ENCODE results near the gene P3R3URF. TPM values are rescaled to one million over a fixed set of nuclear protein-coding genes. Genes with fewer than 3 reads are reported as not detected.

Gene P3R3URF
- total RNA-seq, 1 donor from 2014 or later, result not detected

DNA sequence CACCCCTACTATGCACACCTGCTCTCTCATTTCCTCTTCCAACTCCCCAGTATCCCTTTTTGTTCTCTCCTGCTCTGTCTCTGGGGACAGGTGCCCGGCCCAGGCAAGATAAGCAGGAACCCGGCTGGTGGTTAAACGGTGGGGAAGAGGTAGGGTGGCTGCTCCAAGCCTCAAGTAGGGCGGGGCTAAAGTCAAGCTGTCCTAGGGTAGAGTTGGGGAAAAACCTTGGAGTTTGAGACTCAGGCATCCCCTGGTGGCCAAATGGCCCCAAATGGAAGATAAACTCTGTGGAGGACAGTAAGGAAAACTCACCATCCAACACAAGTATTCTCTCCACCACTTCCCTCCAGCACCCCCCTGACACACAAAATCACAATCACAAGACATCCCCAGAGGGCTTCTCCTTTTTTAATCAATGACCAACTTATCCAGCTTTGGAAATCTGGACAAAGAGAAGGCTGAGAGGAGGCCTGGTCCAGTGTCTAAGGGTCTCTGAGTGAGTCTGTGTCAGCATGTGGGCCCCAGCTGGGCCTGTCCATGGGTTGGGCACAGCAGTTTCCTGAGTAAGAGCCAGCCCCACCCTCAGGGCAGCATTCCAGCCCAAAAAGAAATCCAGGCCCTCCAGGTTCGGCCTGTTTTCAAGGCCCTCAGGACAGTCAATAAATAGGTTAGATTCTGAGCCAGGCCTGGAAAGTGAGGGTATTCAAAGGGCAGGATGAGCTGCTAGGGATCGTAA lies 12.2 kb upstream of the P3R3URF start:
- peaks cover 20% of the 10 kb centered on the region for H3K4me1 ChIP-seq (ENCODE audit: insufficient read depth, low read length)
- no peak overlapping the region for H3K4me2 ChIP-seq (ENCODE audit: low read length)
- no peaks in the 10 kb centered on the region for H4K20me1 ChIP-seq (ENCODE audit: insufficient read depth, low read length)
- no peak overlapping the region for H3K4me3 Mint-ChIP-seq (ENCODE audit: unreplicated experiment)
- no peak overlapping the region for H3K4me3 ChIP-seq (ENCODE audit: insufficient read depth, low read depth, low read length)
- no peaks in the 10 kb centered on the region for H3K27me3 ChIP-seq (ENCODE audit: insufficient read depth, low read length)
- no peak for DNase-seq (ENCODE audit: low read depth)
- H3K4me1 Mint-ChIP-seq (ENCODE audit: low read depth, unreplicated experiment), result peaks cover 7% of the 10 kb centered on the region
- peaks cover 12% of the 10 kb centered on the region for H3K36me3 ChIP-seq (ENCODE audit: insufficient read depth, low read length)
- no peak overlapping the region for H3K27ac ChIP-seq (ENCODE audit: low read depth, low read length)
- peaks cover 16% of the 10 kb centered on the region for H3K36me3 Mint-ChIP-seq (ENCODE audit: low read depth, unreplicated experiment)
- H3K79me2 ChIP-seq (ENCODE audit: insufficient read depth, low read length), result no peaks in the 10 kb centered on the region
- no peak overlapping the region for H3K9ac ChIP-seq (ENCODE audit: low read length)
- no peak for FAIRE-seq
- TF ChIP-seq EZH2 (IDR thresholded peaks at IDR 0.05; ENCODE audit: insufficient read depth, low read length) (no peak), CTCF (IDR thresholded peaks at IDR 0.05; ENCODE audit: insufficient read depth, low read depth, low read length) (no peak)
- no peaks in the 10 kb centered on the region for H3K9me3 Mint-ChIP-seq (ENCODE audit: unreplicated experiment)
- no peaks in the 10 kb centered on the region for H3K27me3 Mint-ChIP-seq (ENCODE audit: low read depth, unreplicated experiment)
- no peak overlapping the region for H3K27ac Mint-ChIP-seq (ENCODE audit: unreplicated experiment)
- H3K9me3 ChIP-seq (ENCODE audit: insufficient read depth, low read depth, low read length), result no peaks in the 10 kb centered on the region
- H2AFZ ChIP-seq (ENCODE audit: low read depth, low read length), result no peak overlapping the region

- H2AFZ ChIP-seq (ENCODE audit: low read depth, low read length), result no peak overlapping the region
- FAIRE-seq (no peak), DNase-seq (ENCODE audit: low read depth) (no peak)
- no peak overlapping the region for H3K4me3 ChIP-seq (ENCODE audit: insufficient read depth, low read depth, low read length)
- no peak overlapping the region for H3K9ac ChIP-seq (ENCODE audit: low read length)
- no peak overlapping the region for H3K4me2 ChIP-seq (ENCODE audit: low read length)
- Mint-ChIP-seq H3K27me3 (ENCODE audit: low read depth, unreplicated experiment) (no peaks in the 10 kb centered on the region), H3K4me3 (ENCODE audit: unreplicated experiment) (no peak overlapping the region), H3K27ac (ENCODE audit: unreplicated experiment) (no peak overlapping the region), H3K4me1 (ENCODE audit: low read depth, unreplicated experiment) (peaks cover 15% of the 10 kb centered on the region), H3K9me3 (ENCODE audit: unreplicated experiment) (no peaks in the 10 kb centered on the region), H3K36me3 (ENCODE audit: low read depth, unreplicated experiment) (peaks cover 12% of the 10 kb centered on the region)
- no peak overlapping the region for H3K27ac ChIP-seq (ENCODE audit: low read depth, low read length)
- peaks cover 9% of the 10 kb centered on the region for H3K36me3 ChIP-seq (ENCODE audit: insufficient read depth, low read length)
- H3K4me1 ChIP-seq (ENCODE audit: insufficient read depth, low read length), result peaks cover 29% of the 10 kb centered on the region
- no peaks in the 10 kb centered on the region for H3K27me3 ChIP-seq (ENCODE audit: insufficient read depth, low read length)
- H4K20me1 ChIP-seq (ENCODE audit: insufficient read depth, low read length), result no peaks in the 10 kb centered on the region
- TF ChIP-seq CTCF (IDR thresholded peaks at IDR 0.05; ENCODE audit: insufficient read depth, low read depth, low read length), result no peak
- TF ChIP-seq EZH2 (IDR thresholded peaks at IDR 0.05; ENCODE audit: insufficient read depth, low read length), result no peak
- H3K79me2 ChIP-seq (ENCODE audit: insufficient read depth, low read length), result no peaks in the 10 kb centered on the region
- H3K9me3 ChIP-seq (ENCODE audit: insufficient read depth, low read depth, low read length), result no peaks in the 10 kb centered on the region
These were observed 11.0 kb upstream of the P3R3URF start for GRCh38 chr1:46187106-46187869.
